HepG2 (cell line): ENCODE results near the gene LMTK2. TPM values are rescaled to one million over a fixed set of nuclear protein-coding genes. Genes with fewer than 3 reads are reported as not detected.

ENCODE experiments used
- ATF1 ChIP-seq: IDR thresholded peaks from 2 replicates; pipeline ENCODE4 v1.6.1; 2016; ENCODE audit warnings: mild to moderate bottlenecking, control low read depth
- ATF7 ChIP-seq, 2 experiments: fragments of 450-650 bp in 1 of 2; sonication (generic) in 1 of 2; formaldehyde crosslinking in 1 of 2; IDR thresholded peaks; 2 replicates each; pipeline versions ENCODE4 v1.4.0 to v1.6.1; 2016 to 2020; ENCODE audit warnings: antibody characterized with exemption in 1 of 2, mild to moderate bottlenecking in 1 of 2, missing genetic modification reagents in 1 of 2
- ETV5 ChIP-seq: IDR thresholded peaks from 2 replicates; pipeline ENCODE4 v1.6.1; 2018; ENCODE audit warnings: missing biosample characterization, missing genetic modification reagents, inconsistent platforms, borderline replicate concordance
- HDAC2 ChIP-seq: sonication (generic); formaldehyde crosslinking; IDR thresholded peaks from 2 replicates; pipeline ENCODE4 v1.4.0; 2020; ENCODE audit warnings: missing genetic modification reagents
- NR3C1 ChIP-seq: sonication (generic); formaldehyde crosslinking; IDR thresholded peaks from 2 replicates; pipeline ENCODE4 v1.4.0; 2020; ENCODE audit warnings: missing genetic modification reagents
- REL ChIP-seq: sonication (generic); formaldehyde crosslinking; conservative IDR thresholded peaks from 2 replicates; pipeline ENCODE4 v1.8.0; 2022; ENCODE audit warnings: mild to moderate bottlenecking, missing genetic modification reagents, moderate library complexity
- SOX13 ChIP-seq, 3 experiments: fragments of 450-650 bp in 1 of 3; sonication (generic) in 1 of 3; formaldehyde crosslinking in 1 of 3; IDR thresholded peaks in 2 of 3; conservative IDR thresholded peaks in 1 of 3; 2 replicates each; pipeline versions ENCODE4 v1.5.0 to v1.6.1; 2016 to 2020; ENCODE audit warnings: antibody characterized with exemption in 1 of 3, mild to moderate bottlenecking in 1 of 3, missing compliant biosample characterization in 1 of 3, missing genetic modification reagents in 1 of 3, moderate library complexity in 1 of 3
- ZNF232 ChIP-seq: sonication (generic); formaldehyde crosslinking; IDR thresholded peaks from 2 replicates; pipeline ENCODE4 v1.4.0; 2020; ENCODE audit warnings: missing genetic modification reagents, borderline replicate concordance
- ZNF264 ChIP-seq: sonication (generic); formaldehyde crosslinking; IDR thresholded peaks from 2 replicates; pipeline ENCODE4 v1.4.0; 2020; ENCODE audit warnings: missing genetic modification reagents
- ZNF644 ChIP-seq: IDR thresholded peaks from 2 replicates; pipeline ENCODE4 v1.6.1; 2016; ENCODE audit warnings: low read depth
- polyA plus RNA-seq, 8 experiments: library from polyadenylated mRNA; depleted of rRNA in 3 of 8; stranded (reverse) in 7 of 8; unstranded in 1 of 8; fragments of >200 nt; fragmentation: Illumina TruSeq in 4 of 8; extraction: Trizol in 4 of 8; gene quantifications; 2 replicates each; pipeline versions ENCODE4 v1.2.1 to v1.2.3, GENCODE V29; 2011 to 2016; ENCODE audit warnings: low read depth in 4 of 8, missing spikeins in 1 of 8, mixed read lengths in 1 of 8; ENCODE audit not compliant: insufficient read depth in 1 of 8
- total RNA-seq, 5 experiments: library from RNA; depleted of rRNA; stranded (reverse); fragments of >200 nt; fragmentation: Illumina TruSeq; extraction: Trizol; gene quantifications; 2 replicates each; pipeline ENCODE4 v1.2.3, GENCODE V29; 2016; ENCODE audit warnings: low read depth in 1 of 5
- TF ChIP-seq, protein P1 (sequence below): sonication (generic); formaldehyde crosslinking; IDR thresholded peaks from 2 replicates; pipeline ENCODE4 v1.5.1; 2020; ENCODE audit warnings: mild to moderate bottlenecking, missing genetic modification reagents, borderline replicate concordance
- TF ChIP-seq, protein P2 (sequence below): sonication (generic); formaldehyde crosslinking; conservative IDR thresholded peaks from 2 replicates; pipeline ENCODE4 v1.4.0; 2020; ENCODE audit warnings: missing genetic modification reagents
- TF ChIP-seq, protein P3 (sequence below): sonication (generic); formaldehyde crosslinking; IDR thresholded peaks from 2 replicates; pipeline ENCODE4 v1.4.0; 2020; ENCODE audit warnings: missing genetic modification reagents
- TF ChIP-seq, protein P4 (sequence below): IDR thresholded peaks from 2 replicates; pipeline ENCODE4 v1.6.1; 2016; ENCODE audit warnings: missing genetic modification reagents, missing compliant biosample characterization
- TF ChIP-seq, protein P5 (sequence below): sonication (generic); formaldehyde crosslinking; IDR thresholded peaks from 2 replicates; pipeline ENCODE4 v1.5.1; 2020; ENCODE audit warnings: mild to moderate bottlenecking, moderate library complexity, missing genetic modification reagents
- TF ChIP-seq, protein P6 (sequence below): sonication (generic); formaldehyde crosslinking; IDR thresholded peaks from 2 replicates; pipeline ENCODE4 v1.5.0; 2020; ENCODE audit warnings: missing genetic modification reagents

The LMTK2 gene
- total and polyA plus RNA-seq, 2 of the 13 experiments (the other 11 are each of a cell fraction or from before 2014, with no cell fraction given), result 9.5 to 11.7 TPM

DNA sequence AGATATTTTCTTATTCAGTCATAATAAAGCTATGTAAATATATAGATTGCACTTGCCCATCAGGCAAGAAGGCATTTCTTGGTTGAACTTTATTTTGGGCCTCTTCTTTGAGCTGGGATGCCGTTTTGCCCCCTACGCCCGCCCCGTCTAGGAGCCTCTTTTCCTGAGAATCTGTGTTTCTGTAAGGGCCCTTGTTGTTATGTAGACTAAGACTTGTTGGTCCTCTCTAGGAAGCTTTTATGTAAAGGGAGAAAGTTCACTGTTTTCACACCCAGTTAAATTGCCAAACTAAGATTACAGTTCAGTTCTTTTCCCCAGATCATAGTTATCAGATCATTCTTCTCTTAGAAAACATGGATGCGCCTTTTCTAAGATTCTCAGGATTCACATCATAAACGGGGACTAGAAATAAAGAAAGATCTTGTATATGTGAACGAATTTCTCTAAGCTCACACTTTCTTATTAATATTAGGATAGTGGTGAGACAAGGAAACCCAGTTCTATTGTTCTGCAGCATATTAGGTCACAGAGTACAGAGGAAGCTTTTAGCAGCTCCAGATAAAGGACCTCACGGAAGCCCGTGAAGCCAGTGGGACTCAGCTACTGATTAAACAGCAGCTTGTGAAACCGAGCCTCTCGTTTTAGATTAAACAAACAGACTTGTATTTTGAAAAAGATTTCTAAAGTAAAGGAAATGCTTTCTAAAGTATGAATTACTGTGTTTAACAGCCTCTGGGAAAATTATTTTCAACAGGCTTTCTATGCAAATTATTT is 3.8 kb downstream of the LMTK2 start (continued):
- TF ChIP-seq, protein P1, sequence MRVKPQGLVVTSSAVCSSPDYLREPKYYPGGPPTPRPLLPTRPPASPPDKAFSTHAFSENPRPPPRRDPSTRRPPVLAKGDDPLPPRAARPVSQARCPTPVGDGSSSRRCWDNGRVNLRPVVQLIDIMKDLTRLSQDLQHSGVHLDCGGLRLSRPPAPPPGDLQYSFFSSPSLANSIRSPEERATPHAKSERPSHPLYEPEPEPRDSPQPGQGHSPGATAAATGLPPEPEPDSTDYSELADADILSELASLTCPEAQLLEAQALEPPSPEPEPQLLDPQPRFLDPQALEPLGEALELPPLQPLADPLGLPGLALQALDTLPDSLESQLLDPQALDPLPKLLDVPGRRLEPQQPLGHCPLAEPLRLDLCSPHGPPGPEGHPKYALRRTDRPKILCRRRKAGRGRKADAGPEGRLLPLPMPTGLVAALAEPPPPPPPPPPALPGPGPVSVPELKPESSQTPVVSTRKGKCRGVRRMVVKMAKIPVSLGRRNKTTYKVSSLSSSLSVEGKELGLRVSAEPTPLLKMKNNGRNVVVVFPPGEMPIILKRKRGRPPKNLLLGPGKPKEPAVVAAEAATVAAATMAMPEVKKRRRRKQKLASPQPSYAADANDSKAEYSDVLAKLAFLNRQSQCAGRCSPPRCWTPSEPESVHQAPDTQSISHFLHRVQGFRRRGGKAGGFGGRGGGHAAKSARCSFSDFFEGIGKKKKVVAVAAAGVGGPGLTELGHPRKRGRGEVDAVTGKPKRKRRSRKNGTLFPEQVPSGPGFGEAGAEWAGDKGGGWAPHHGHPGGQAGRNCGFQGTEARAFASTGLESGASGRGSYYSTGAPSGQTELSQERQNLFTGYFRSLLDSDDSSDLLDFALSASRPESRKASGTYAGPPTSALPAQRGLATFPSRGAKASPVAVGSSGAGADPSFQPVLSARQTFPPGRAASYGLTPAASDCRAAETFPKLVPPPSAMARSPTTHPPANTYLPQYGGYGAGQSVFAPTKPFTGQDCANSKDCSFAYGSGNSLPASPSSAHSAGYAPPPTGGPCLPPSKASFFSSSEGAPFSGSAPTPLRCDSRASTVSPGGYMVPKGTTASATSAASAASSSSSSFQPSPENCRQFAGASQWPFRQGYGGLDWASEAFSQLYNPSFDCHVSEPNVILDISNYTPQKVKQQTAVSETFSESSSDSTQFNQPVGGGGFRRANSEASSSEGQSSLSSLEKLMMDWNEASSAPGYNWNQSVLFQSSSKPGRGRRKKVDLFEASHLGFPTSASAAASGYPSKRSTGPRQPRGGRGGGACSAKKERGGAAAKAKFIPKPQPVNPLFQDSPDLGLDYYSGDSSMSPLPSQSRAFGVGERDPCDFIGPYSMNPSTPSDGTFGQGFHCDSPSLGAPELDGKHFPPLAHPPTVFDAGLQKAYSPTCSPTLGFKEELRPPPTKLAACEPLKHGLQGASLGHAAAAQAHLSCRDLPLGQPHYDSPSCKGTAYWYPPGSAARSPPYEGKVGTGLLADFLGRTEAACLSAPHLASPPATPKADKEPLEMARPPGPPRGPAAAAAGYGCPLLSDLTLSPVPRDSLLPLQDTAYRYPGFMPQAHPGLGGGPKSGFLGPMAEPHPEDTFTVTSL (CRISPR knock-in tag), result peak; percentile 52; the same call in 1 of the 2 replicates
- TF ChIP-seq REL (CRISPR knock-in tag), result no peak
- no peak for TF ChIP-seq ZNF644 (CRISPR knock-in tag)
- TF ChIP-seq ATF1, result peak; percentile 42; the same call in 1 of the 2 replicates
- TF ChIP-seq, protein P2, sequence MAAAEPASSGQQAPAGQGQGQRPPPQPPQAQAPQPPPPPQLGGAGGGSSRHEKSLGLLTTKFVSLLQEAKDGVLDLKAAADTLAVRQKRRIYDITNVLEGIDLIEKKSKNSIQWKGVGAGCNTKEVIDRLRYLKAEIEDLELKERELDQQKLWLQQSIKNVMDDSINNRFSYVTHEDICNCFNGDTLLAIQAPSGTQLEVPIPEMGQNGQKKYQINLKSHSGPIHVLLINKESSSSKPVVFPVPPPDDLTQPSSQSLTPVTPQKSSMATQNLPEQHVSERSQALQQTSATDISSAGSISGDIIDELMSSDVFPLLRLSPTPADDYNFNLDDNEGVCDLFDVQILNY, result no peak
- no peak for TF ChIP-seq ZNF232 (CRISPR knock-in tag)
- TF ChIP-seq, protein P3, sequence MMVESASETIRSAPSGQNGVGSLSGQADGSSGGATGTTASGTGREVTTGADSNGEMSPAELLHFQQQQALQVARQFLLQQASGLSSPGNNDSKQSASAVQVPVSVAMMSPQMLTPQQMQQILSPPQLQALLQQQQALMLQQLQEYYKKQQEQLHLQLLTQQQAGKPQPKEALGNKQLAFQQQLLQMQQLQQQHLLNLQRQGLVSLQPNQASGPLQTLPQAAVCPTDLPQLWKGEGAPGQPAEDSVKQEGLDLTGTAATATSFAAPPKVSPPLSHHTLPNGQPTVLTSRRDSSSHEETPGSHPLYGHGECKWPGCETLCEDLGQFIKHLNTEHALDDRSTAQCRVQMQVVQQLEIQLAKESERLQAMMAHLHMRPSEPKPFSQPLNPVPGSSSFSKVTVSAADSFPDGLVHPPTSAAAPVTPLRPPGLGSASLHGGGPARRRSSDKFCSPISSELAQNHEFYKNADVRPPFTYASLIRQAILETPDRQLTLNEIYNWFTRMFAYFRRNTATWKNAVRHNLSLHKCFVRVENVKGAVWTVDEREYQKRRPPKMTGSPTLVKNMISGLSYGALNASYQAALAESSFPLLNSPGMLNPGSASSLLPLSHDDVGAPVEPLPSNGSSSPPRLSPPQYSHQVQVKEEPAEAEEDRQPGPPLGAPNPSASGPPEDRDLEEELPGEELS (CRISPR knock-in tag), result peak; percentile 80; the same call in 1 of the 2 replicates
- TF ChIP-seq, protein P4, sequence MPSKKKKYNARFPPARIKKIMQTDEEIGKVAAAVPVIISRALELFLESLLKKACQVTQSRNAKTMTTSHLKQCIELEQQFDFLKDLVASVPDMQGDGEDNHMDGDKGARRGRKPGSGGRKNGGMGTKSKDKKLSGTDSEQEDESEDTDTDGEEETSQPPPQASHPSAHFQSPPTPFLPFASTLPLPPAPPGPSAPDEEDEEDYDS (CRISPR knock-in tag), result peak; percentile 52; the same call in 1 of the 2 replicates
- TF ChIP-seq, protein P5, sequence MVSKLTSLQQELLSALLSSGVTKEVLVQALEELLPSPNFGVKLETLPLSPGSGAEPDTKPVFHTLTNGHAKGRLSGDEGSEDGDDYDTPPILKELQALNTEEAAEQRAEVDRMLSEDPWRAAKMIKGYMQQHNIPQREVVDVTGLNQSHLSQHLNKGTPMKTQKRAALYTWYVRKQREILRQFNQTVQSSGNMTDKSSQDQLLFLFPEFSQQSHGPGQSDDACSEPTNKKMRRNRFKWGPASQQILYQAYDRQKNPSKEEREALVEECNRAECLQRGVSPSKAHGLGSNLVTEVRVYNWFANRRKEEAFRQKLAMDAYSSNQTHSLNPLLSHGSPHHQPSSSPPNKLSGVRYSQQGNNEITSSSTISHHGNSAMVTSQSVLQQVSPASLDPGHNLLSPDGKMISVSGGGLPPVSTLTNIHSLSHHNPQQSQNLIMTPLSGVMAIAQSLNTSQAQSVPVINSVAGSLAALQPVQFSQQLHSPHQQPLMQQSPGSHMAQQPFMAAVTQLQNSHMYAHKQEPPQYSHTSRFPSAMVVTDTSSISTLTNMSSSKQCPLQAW (CRISPR knock-in tag), result no peak
- no peak for TF ChIP-seq ATF7 (IDR thresholded peaks at IDR 0.05)
- TF ChIP-seq ATF7 (CRISPR knock-in tag; IDR thresholded peaks at IDR 0.05), result no peak
- TF ChIP-seq ZNF264 (CRISPR knock-in tag), result no peak
- TF ChIP-seq ETV5 (CRISPR knock-in tag), result peak; percentile 66; the same call in 1 of the 2 replicates
- peak; percentile 83 for TF ChIP-seq SOX13 (IDR thresholded peaks at IDR 0.05)
- peak in 1 of 2 experiments; percentile 97; a peak in 2 of 4 replicates for TF ChIP-seq SOX13 (CRISPR knock-in tag; conservative IDR thresholded peaks at IDR 0.05 in 1 of 2, IDR thresholded peaks at IDR 0.05 in 1 of 2)
- TF ChIP-seq NR3C1 (CRISPR knock-in tag), result no peak
- TF ChIP-seq HDAC2 (CRISPR knock-in tag), result peak; percentile 48; the same call in 1 of the 2 replicates
- TF ChIP-seq, protein P6, sequence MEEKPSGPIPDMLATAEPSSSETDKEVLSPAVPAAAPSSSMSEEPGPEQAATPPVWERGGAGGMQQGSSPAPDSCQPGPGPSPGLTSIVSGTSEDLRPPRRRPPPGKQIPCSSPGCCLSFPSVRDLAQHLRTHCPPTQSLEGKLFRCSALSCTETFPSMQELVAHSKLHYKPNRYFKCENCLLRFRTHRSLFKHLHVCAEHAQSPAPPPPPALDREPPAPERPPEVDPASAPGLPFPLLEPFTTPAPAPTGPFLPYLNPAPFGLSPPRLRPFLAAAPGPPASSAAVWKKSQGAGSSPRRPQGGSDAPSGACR, result no peak
